GM19239 (cell line): Measurements from ENCODE around the gene TOM1L2.
"Not testable (repeated sequence)": the region's sequence is repeated elsewhere in the genome, so short reads cannot be mapped to it uniquely, and the experiment has no call there.

ENCODE experiments used
- DNase-seq: peaks from one replicate; pipeline ENCODE4 v3.0.0; 2011; ENCODE audit warnings: low spot score; ENCODE audit not compliant: insufficient read length
- FAIRE-seq: peaks from 2 replicates; lab custom pipeline; 2011; peaks lifted over from hg19 to GRCh38; lab: Jason Lieb, UNC

Gene TOM1L2

DNA sequence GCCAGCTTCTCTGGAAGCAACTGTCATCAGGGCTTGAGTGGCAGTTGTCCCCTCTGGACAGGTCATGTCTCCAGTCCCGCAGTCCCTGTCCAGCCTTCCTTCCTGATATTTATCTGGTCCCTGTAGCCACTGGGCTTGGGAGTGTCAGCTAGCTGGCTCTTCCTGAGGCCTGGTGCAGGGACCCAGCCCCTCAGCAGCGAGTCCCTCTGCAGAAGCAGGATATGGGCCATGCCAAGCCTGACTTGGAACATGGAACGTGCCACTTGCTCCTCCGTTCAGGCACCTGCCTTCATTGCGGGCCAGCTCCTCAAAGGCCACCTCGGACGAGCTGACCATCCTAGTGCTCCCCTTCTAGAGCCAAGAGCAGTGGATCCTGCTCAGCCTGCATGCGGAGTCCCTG, 26.7 kb upstream of the TOM1L2 start:
- no peak for FAIRE-seq

GRCh38 chr17:17995887-17996286, 23.7 kb upstream of the TOM1L2 start:
- FAIRE-seq, DNase-seq: not testable (repeated sequence)

More for the DNA sequence above, 26.7 kb upstream of the TOM1L2 start:
- no peak for DNase-seq

GRCh38 chr17:17994271-17995069, 22.3 kb upstream of the TOM1L2 start:
- no peak for DNase-seq
- FAIRE-seq: no peak

DNA sequence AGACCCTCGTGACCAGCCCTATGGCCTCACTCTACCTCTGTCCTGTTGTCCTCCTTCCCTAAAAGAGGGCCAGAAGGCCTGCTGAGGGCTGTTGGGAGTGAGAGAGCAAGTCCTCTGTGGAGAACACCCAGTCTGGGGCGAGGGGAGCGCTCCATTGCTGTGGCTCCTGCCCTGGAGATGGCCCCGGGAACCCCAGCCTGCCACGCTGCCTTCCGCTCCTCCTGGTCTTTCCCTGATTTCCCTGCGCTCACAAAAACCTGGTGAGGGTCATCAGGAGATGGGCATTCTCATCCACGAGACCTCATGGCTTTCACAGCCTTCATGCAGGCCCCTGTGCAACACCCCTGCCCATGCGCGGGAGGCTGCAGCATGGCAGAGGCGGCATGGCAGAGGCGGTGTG, 21.7 kb upstream of the TOM1L2 start:
- no peak for DNase-seq
- no peak for FAIRE-seq

GRCh38 chr17:17993366-17993765, 21.2 kb upstream of the TOM1L2 start:
- DNase-seq: no peak
- FAIRE-seq: no peak

- DNase-seq (no peak), FAIRE-seq (no peak)
Measured at GRCh38 chr17:17990282-17990681, 18.1 kb upstream of the TOM1L2 start.

DNA sequence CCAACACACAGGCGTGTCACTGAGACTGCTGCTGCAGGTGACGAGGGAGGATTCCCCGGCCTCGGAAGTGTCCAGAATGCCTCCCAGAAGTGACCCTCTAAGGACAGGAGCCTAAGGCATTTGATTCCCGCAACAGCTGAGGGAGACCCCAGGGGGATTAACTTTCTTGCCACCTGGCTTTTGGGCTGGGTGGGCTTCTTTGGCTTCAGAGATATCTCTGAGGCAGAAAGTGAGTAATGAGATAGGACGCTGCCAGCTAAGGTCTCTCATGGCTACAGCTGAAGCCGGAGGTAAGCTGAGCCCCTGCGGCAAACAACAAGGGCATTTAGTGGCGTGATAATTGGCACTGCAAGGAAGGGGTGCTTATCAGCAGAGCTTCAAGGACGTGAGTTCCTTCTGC, 17.4 kb upstream of the TOM1L2 start:
- DNase-seq: no peak
- no peak for FAIRE-seq

- FAIRE-seq: no peak
- DNase-seq: no peak
Measured at GRCh38 chr17:17989081-17989480, 16.9 kb upstream of the TOM1L2 start.

DNA sequence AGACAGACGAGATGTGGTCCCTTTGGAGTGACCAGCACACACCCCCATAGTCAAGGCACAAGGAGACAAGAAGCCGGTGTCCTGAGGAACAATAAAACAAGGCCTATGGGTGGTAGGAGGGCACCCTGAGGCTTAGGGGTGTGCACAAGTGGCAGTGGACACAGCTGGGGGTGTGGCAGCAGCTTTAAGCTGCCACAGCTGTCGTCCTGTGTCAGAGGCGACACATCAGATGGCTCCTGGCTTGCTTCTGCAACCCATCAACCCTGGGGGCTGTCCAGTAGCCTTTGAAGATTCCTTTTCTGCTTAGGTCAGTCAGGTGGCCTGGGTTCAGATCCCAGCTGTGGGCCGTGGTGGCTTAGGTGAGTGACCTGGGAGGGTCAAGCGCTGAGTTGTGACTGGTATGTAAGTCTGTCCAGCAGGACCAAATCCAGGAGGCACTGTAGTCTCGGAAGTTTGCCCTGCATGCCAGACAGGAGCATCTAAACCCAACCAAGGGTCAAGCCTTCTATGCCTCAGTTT, 16.3 kb upstream of the TOM1L2 start:
- FAIRE-seq (no peak), DNase-seq (no peak)

DNA sequence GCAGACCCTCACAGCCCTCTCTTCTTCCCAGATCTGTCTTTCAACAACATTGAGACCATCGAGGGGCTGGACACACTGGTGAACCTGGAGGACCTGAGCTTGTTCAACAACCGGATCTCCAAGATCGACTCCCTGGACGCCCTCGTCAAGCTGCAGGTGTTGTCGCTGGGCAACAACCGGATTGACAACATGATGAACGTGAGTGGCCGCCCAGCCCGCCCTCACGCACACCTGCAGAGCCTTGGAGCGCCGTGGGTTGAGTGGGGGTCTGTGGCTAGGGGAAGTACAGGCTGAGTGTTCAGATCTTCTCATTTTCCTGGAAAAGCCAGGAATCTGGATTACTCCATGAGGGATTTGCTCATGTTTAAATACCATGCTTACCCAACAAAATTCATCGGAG, 15.7 kb upstream of the TOM1L2 start:
- FAIRE-seq (no peak), DNase-seq (no peak)

GRCh38 chr17:17987187-17987896, 15.1 kb upstream of the TOM1L2 start:
- no peak for FAIRE-seq
- DNase-seq: no peak

DNA sequence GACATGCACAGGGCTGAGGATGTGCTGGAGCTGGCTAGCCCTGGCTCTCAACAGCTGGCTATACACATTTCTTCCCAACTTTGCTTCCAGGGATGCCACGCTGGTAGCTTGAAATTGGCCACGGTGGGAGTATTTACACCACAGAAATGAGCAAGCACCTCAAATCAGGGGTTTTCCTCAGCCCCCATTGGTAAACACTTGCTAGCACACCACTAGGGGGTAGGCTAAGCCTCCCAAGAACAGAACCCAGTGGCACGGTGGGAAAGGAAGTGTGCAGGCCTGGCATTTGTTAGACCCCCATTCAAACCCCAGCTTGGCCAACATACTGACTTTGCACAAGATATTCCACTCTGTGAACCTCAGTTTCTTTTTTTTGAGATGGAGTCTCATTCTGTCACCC, 13.4 kb upstream of the TOM1L2 start:
- FAIRE-seq (no peak), DNase-seq (no peak)

DNA sequence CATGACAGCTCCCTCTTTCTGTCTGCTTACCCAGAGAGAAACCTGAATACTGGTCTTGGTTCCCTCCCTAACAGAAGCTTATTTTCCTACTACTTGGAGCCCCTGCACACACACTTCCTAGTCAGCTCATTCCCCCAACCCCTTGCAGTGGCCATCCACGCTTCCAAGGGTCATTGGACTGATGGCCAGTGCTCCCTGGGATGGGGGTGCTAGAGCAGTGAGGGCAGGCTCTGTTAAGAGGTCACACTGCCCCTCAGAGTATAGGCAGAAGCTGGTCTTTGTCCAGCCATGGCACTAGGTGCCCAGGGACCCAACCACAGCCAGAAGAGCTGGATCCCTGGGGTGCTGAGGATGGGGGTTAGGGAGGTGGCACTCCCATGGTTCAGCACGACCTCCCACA, 13.0 kb upstream of the TOM1L2 start:
- no peak for DNase-seq
- FAIRE-seq: no peak

DNA sequence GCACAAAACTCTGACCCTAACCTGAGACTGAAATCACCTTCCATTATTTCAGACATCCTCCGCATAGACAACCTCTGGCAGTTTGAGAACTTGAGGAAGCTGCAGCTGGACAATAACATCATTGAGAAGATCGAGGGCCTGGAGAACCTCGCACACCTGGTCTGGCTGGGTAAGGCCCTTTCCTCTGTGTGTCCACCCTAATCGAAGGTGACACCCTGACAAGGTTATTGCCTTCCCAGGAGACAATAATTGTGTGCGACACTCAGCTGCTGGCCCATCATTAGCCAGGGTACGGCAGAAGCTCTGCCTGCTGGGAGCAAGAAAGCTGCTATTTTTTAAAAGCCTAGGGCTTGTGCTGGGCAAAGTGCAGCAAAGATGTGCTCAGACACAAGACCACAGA, 11.6 kb upstream of the TOM1L2 start:
- no peak for FAIRE-seq

GRCh38 chr17:17983376-17983775, 11.2 kb upstream of the TOM1L2 start:
- DNase-seq: no peak
- no peak for FAIRE-seq

More for the DNA sequence above, 11.6 kb upstream of the TOM1L2 start:
- no peak for DNase-seq

- FAIRE-seq (no peak), DNase-seq (no peak)
Measured at GRCh38 chr17:17982801-17983200, 10.6 kb upstream of the TOM1L2 start.

DNA sequence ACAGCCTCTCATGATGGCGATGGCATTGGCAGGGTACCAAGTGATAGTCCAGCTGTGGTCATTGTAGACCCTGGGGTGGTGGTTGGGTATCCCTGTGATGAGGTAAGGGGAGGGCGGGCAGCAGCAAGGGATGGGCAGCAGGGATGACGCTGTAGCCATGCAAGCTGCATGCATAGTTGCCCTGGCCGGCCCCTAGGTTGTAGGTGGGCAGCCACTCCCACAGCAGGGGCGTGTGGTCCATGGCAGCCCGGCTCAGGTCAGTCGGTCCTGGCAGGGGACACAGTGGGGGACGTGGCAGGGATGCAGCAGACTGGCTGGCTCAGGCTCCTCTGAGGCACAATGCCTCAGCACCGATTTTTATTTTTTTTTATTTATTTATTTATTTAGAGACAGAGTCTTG, 9.1 kb upstream of the TOM1L2 start:
- DNase-seq: no peak
- FAIRE-seq: no peak

- DNase-seq (no peak), FAIRE-seq (no peak)
Measured at GRCh38 chr17:17979778-17980177, 7.6 kb upstream of the TOM1L2 start.

- no peak for DNase-seq
- no peak for FAIRE-seq
Measured at GRCh38 chr17:17978481-17979424, 6.6 kb upstream of the TOM1L2 start.

DNA sequence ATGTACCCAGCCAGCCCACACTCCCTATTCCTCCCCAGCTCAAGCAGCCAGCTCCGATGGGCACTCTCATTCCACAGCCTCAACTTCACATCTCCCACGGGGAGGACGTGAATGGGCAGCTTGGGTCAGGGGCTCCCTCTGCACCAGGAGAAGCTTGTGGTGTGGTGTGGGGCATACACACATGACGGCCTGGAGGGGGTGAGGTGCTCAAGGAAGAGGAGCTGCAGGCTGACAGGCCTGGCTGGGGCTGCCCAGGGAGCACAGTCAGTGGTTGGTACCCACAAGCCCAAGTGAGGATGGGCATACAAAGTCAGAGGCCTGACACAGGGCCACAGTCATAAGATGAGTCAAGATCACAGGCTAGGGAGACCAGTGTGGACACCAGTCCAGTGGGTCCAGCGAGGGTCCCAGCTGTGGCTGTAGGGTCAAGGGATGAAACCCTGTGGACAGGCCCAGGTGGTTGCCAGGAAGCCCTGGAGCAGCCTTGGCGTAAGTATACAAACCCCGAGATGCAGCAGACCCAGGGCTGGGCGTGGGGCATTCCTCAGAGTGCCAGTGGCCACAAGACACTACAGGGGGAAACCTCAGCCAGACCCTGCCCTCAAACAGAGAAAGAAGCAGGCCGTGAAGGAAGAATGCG, 4.9 kb upstream of the TOM1L2 start:
- no peak for DNase-seq
- no peak for FAIRE-seq
